Stimulated activated naive CD8-positive, alpha-beta T cell treated with anti-CD3 and anti-CD28 coated beads, Interleukin-15, Interleukin-2, amounts not matched to agents 100 ng/mL and 50 ng/mL, for 24 hours (primary cell): ENCODE results near the gene IL1RAP.
"Not testable (repeated sequence)": the region's sequence is repeated elsewhere in the genome, so short reads cannot be mapped to it uniquely, and the experiment has no call there.

ENCODE experiments used
- H3K27ac Mint-ChIP-seq: one replicate; pipeline ENCODE4 v1.8.0; 2021; ENCODE audit warnings: mild to moderate bottlenecking, mixed read lengths
- H3K27me3 Mint-ChIP-seq: one replicate; pipeline ENCODE4 v1.8.0; 2021; ENCODE audit warnings: mixed read lengths
- H3K36me3 Mint-ChIP-seq: one replicate; pipeline ENCODE4 v1.8.0; 2021; ENCODE audit warnings: low read depth, mixed read lengths
- H3K4me1 Mint-ChIP-seq: one replicate; pipeline ENCODE4 v1.8.0; 2021; ENCODE audit warnings: low read depth, mixed read lengths
- H3K4me3 Mint-ChIP-seq: one replicate; pipeline ENCODE4 v1.8.0; 2021; ENCODE audit warnings: mild to moderate bottlenecking, mixed read lengths
- H3K9me3 Mint-ChIP-seq: one replicate; pipeline ENCODE4 v1.8.0; 2021; ENCODE audit warnings: mixed read lengths

The IL1RAP gene

DNA sequence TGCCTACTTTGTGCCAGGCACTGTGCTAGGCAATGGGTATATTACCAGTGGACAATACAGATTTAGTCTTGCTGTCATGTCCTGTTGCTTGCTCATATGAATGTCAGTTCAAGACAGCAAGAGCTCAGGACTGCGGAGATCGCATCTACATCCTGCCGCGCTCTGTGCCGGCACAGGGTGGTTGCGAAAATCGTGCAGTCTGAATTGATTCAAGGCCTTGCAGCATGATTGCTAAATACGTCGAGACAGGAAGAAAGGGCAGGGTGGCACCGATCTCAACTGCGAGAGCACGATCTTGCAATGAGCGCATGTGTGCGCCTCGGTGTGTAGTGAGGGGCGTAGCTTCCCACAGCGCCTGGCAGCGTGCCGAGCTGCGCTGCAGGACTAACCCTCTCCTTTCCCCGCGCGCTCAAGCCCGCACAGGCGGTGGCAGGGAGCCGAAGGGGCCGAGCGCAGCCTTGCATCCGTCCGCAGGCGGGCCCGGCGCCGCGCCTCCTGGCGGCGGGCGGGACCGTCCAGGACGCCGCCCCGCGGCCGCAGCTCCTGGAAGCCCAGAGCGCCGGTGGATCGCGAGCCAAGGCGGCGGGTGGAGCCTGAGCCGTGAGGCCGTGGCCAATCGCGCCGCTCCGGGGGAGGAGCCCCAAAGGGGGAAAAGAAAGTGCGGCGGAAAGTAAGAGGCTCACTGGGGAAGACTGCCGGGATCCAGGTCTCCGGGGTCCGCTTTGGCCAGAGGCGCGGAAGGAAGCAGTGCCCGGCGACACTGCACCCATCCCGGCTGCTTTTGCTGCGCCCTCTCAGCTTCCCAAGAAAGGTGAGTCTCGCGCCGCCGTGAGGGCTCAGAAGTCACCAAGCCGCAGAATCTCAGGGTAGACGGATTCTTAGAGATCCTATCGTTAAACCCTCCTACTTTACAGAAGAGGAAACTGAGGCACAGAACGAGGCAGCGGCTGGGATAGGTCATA, at the start of gene IL1RAP:
IL1RAP (plus strand) TSS at position 677 of the 962 bp plus-strand sequence. CDS start 50,205 bp downstream, outside the sequence.
- Mint-ChIP-seq H3K36me3 (peaks cover 23% of the 10 kb centered on the region), H3K27ac (peak within 1 kb of the TSS; percentile 92)

GRCh38 chr3:190467922-190468321, 46.0 kb upstream of the IL1RAP start:
- Mint-ChIP-seq H3K4me3 (no peak overlapping the region), H3K4me1 (no peaks in the 10 kb centered on the region), H3K9me3 (peaks cover 9% of the 10 kb centered on the region), H3K27me3 (peaks cover 37% of the 10 kb centered on the region), H3K36me3 (no peaks in the 10 kb centered on the region), H3K27ac (no peak overlapping the region)

More for the DNA sequence above, at the start of gene IL1RAP:
- Mint-ChIP-seq H3K4me1 (peaks cover 50% of the 10 kb centered on the region), H3K9me3 (no peaks in the 10 kb centered on the region), H3K27me3 (no peaks in the 10 kb centered on the region), H3K4me3 (peak within 1 kb of the TSS; percentile 88)

GRCh38 chr3:190473261-190473660, 40.6 kb upstream of the IL1RAP start:
- peaks cover 27% of the 10 kb centered on the region for H3K27me3 Mint-ChIP-seq
- not testable (repeated sequence) for H3K4me3 Mint-ChIP-seq, H3K4me1 Mint-ChIP-seq, H3K9me3 Mint-ChIP-seq, H3K36me3 Mint-ChIP-seq, H3K27ac Mint-ChIP-seq

DNA sequence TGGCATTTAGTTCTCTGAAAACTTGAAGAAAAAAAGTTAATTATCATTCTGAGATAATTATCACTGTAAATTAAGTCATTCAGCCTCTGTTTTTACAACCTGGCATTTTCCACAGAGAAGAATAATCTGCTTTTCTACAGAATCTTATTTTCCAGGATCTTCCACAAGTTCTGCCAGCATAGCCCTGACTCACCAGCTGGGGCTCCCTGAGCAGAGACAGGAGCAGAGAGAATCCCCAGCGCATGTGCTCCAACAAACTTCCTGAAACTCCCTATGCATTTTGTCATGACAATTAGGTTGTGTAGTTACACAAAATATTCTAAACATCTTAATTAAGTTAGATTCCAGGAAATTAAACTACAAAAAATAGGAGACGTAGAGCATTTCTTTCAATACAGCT, 32.1 kb upstream of the IL1RAP start:
- Mint-ChIP-seq H3K4me1 (peaks cover 7% of the 10 kb centered on the region), H3K27me3 (peaks cover 30% of the 10 kb centered on the region), H3K9me3 (no peaks in the 10 kb centered on the region), H3K27ac (no peak overlapping the region), H3K36me3 (no peaks in the 10 kb centered on the region), H3K4me3 (no peak overlapping the region)

- Mint-ChIP-seq H3K27me3 (peaks cover 59% of the 10 kb centered on the region), H3K4me1 (peaks cover 32% of the 10 kb centered on the region), H3K27ac (no peak overlapping the region), H3K9me3 (no peaks in the 10 kb centered on the region), H3K4me3 (no peak overlapping the region), H3K36me3 (no peaks in the 10 kb centered on the region)
Measured at GRCh38 chr3:190485830-190486532, 27.9 kb upstream of the IL1RAP start.

- H3K27ac Mint-ChIP-seq = no peak overlapping the region
- H3K4me3 Mint-ChIP-seq = no peak overlapping the region
- H3K27me3 Mint-ChIP-seq = peaks cover 64% of the 10 kb centered on the region
Measured at GRCh38 chr3:190486533-190486864, 27.4 kb upstream of the IL1RAP start.

DNA sequence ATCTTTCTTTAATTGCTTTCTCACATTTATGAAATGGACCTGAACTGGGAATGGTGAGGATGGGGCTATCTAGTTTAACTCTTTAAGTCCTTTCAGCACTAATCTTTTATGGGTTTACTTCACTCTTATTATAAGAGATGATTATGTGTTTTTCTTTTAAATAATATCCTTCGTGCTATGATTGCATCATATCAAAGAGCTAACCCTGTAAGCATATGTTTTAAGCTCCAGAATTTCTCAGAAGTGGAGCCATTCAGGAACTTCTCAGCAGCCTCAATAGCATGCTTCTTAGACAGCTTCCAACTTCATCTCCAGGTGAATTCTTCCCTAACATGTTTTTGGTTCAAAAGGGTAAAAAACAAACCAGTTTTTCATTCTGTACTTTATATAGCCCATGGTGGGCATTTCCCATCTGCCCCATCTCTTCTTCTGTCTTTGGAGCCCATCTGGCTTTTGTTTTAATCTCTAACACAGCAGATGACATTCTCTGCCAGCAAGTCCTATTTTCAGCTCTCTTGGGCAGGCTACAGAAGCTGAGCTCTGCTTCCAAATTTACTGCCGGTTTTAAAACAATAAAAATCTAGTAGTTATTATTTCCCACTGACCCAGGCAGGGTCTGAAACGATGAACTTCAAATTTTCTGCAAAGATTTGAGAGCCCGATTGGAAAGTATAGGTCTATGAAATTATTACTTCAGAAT, 26.8 kb upstream of the IL1RAP start:
- Mint-ChIP-seq H3K27ac (no peak overlapping the region), H3K27me3 (peaks cover 66% of the 10 kb centered on the region), H3K4me1 (peaks cover 43% of the 10 kb centered on the region), H3K36me3 (no peaks in the 10 kb centered on the region), H3K4me3 (no peak overlapping the region), H3K9me3 (no peaks in the 10 kb centered on the region)

More at GRCh38 chr3:190486533-190486864, 27.4 kb upstream of the IL1RAP start:
- Mint-ChIP-seq H3K36me3 (no peaks in the 10 kb centered on the region), H3K9me3 (no peaks in the 10 kb centered on the region), H3K4me1 (peaks cover 37% of the 10 kb centered on the region)

DNA sequence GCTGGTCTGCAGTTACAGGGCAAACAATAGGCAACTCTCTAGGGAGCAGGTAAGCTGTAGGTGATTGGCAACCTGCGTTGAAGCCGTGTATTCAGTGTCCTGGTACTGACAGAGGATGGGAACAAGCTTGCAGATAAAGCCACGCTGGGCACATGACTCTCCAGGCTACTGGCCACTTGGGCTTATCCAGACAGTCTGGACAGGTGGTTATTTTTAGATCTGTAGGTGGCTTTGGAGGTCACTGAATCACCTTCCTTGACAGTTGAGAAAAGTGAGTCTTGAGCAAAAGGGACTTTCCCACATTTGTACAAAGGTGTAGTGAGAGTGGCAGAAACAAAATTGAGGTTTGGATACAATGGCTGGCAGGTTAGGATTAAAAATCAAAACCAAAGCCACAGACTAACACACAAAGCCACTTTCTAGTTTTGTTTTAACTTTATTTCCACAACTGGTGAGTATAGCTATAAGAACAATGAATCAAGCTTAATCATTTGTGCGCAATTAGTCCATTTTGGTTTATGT, 22.3 kb upstream of the IL1RAP start:
- Mint-ChIP-seq H3K36me3 (no peaks in the 10 kb centered on the region), H3K9me3 (no peaks in the 10 kb centered on the region), H3K27ac (peak overlapping the region; percentile 61), H3K4me1 (peaks cover 62% of the 10 kb centered on the region), H3K4me3 (no peak overlapping the region), H3K27me3 (peaks cover 71% of the 10 kb centered on the region)

- Mint-ChIP-seq H3K9me3 (no peaks in the 10 kb centered on the region), H3K36me3 (no peaks in the 10 kb centered on the region), H3K4me1 (peaks cover 60% of the 10 kb centered on the region), H3K27me3 (peaks cover 71% of the 10 kb centered on the region), H3K27ac (peak overlapping the region; percentile 58), H3K4me3 (no peak overlapping the region)
Measured at GRCh38 chr3:190492129-190492528, 21.8 kb upstream of the IL1RAP start.

- peaks cover 60% of the 10 kb centered on the region for H3K4me1 Mint-ChIP-seq
- no peaks in the 10 kb centered on the region for H3K36me3 Mint-ChIP-seq
- peaks cover 74% of the 10 kb centered on the region for H3K27me3 Mint-ChIP-seq
- H3K9me3 Mint-ChIP-seq = no peaks in the 10 kb centered on the region
- H3K4me3 Mint-ChIP-seq = no peak overlapping the region
- H3K27ac Mint-ChIP-seq = no peak overlapping the region
Measured at GRCh38 chr3:190492966-190493365, 20.9 kb upstream of the IL1RAP start.

DNA sequence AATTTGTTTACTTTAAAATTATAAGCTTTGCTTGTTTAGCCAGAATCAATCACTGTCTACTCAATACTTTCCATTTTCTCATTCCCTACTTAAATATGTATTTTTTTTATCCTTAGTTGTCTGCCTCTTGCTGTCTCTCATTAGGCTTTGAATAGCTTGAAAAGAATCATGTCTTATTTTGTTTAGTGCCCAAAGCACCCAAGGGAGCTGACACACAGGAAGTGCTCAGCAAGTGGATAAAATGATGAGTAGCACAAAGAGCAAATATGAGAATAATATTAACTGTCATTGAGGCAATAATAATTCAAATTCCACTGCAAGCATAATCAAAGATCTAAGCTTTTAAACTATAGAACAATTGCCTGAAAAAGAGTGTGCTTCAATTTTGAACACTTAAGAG, 19.0 kb upstream of the IL1RAP start:
- Mint-ChIP-seq H3K4me1 (peaks cover 45% of the 10 kb centered on the region), H3K27ac (no peak overlapping the region), H3K36me3 (no peaks in the 10 kb centered on the region), H3K9me3 (no peaks in the 10 kb centered on the region), H3K4me3 (no peak overlapping the region), H3K27me3 (peaks cover 74% of the 10 kb centered on the region)

DNA sequence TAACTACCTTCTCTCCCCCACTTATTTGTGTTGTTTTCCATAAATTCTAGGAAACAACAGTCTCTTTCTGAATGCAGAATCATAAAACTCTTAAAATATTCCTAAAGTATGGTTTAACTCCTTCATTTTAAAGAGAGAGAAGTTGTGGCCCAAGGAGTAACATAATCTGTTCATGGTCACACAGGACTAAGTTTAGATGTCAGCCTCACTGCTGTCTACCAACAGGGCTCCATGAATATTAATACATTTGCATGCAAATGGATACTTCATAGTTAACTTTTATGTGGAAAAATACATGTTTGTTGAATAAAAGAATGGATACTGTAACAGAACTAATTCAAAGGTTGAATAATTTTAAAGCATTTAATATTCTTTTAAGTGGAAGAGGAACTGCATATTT, 18.5 kb upstream of the IL1RAP start:
- H3K27ac Mint-ChIP-seq = no peak overlapping the region
- no peaks in the 10 kb centered on the region for H3K9me3 Mint-ChIP-seq
- no peak overlapping the region for H3K4me3 Mint-ChIP-seq
- peaks cover 71% of the 10 kb centered on the region for H3K27me3 Mint-ChIP-seq
- H3K36me3 Mint-ChIP-seq = no peaks in the 10 kb centered on the region
- peaks cover 42% of the 10 kb centered on the region for H3K4me1 Mint-ChIP-seq

- H3K9me3 Mint-ChIP-seq = no peaks in the 10 kb centered on the region
- H3K4me3 Mint-ChIP-seq = no peak overlapping the region
- no peaks in the 10 kb centered on the region for H3K36me3 Mint-ChIP-seq
- no peak overlapping the region for H3K27ac Mint-ChIP-seq
- peaks cover 71% of the 10 kb centered on the region for H3K27me3 Mint-ChIP-seq
- H3K4me1 Mint-ChIP-seq = peaks cover 37% of the 10 kb centered on the region
Measured at GRCh38 chr3:190495796-190496195, 18.1 kb upstream of the IL1RAP start.

GRCh38 chr3:190496859-190497258, 17.0 kb upstream of the IL1RAP start:
- no peak overlapping the region for H3K27ac Mint-ChIP-seq
- H3K4me3 Mint-ChIP-seq = no peak overlapping the region
- no peaks in the 10 kb centered on the region for H3K9me3 Mint-ChIP-seq
- peaks cover 67% of the 10 kb centered on the region for H3K27me3 Mint-ChIP-seq
- H3K4me1 Mint-ChIP-seq = peaks cover 27% of the 10 kb centered on the region
- no peaks in the 10 kb centered on the region for H3K36me3 Mint-ChIP-seq

GRCh38 chr3:190497811-190498210, 16.1 kb upstream of the IL1RAP start:
- H3K4me1 Mint-ChIP-seq = peaks cover 17% of the 10 kb centered on the region
- no peak overlapping the region for H3K4me3 Mint-ChIP-seq
- no peaks in the 10 kb centered on the region for H3K9me3 Mint-ChIP-seq
- no peak overlapping the region for H3K27ac Mint-ChIP-seq
- H3K27me3 Mint-ChIP-seq = peaks cover 69% of the 10 kb centered on the region
- no peaks in the 10 kb centered on the region for H3K36me3 Mint-ChIP-seq
